CD4-positive, alpha-beta memory T cell (primary cell): Measurements from ENCODE around the gene SNORC. TPM values are rescaled to one million over a fixed set of nuclear protein-coding genes. Genes with fewer than 3 reads are reported as not detected.

Source experiments
- CTCF ChIA-PET: fragments of 350-600 bp; sonication (Branson Sonifier 250); formaldehyde crosslinking; loops from one replicate; lab custom pipeline; 2021; ENCODE audit warnings: inconsistent platforms; ENCODE audit not compliant: partially characterized antibody; lab: Charles Lee
- POLR2A ChIA-PET: fragments of 350-600 bp; sonication (Branson Sonifier 250); formaldehyde crosslinking; loops from one replicate; lab custom pipeline; 2021; ENCODE audit not compliant: partially characterized antibody; lab: Charles Lee
- DNase-seq, 5 donors: peaks; one replicate each; pipeline versions ENCODE4 v3.0.0 to v3.0.0-alpha.2; 2020 to 2022; ENCODE audit warnings: mixed read lengths in 1 of 5
- H3K27ac ChIP-seq: one replicate; pipeline ENCODE4 v1.7.0; 2013; ENCODE audit warnings: low read depth, low read length
- H3K27me3 ChIP-seq: 2 replicates; pipeline ENCODE4 v1.7.0; 2013; ENCODE audit warnings: mild to moderate bottlenecking, low read length, moderate library complexity; ENCODE audit not compliant: insufficient read depth
- H3K36me3 ChIP-seq: 2 replicates; pipeline ENCODE4 v1.7.0; 2013; ENCODE audit warnings: mild to moderate bottlenecking, low read length, moderate library complexity; ENCODE audit not compliant: insufficient read depth
- H3K4me1 ChIP-seq: 2 replicates; pipeline ENCODE4 v1.7.0; 2013; ENCODE audit warnings: mild to moderate bottlenecking, low read length, moderate library complexity; ENCODE audit not compliant: insufficient read depth
- H3K4me3 ChIP-seq, 2 donors: one replicate each; pipeline ENCODE4 v1.7.0; 2013; ENCODE audit warnings: low read length in 2 of 2, mild to moderate bottlenecking in 1 of 2
- H3K9me3 ChIP-seq, 2 donors: one replicate each; pipeline ENCODE4 v1.7.0; 2013; ENCODE audit warnings: low read length in 2 of 2, control low read depth in 1 of 2; ENCODE audit not compliant: control insufficient read depth in 1 of 2
- H3K27ac Mint-ChIP-seq, 7 donors: one replicate each; pipeline ENCODE4 v1.8.0; 2020 to 2021; ENCODE audit warnings: mixed read lengths in 7 of 7, mild to moderate bottlenecking in 6 of 7, inconsistent platforms in 3 of 7, moderate library complexity in 3 of 7
- H3K27me3 Mint-ChIP-seq, 2 donors: one replicate each; pipeline ENCODE4 v1.8.0; 2020 to 2021; ENCODE audit warnings: mixed read lengths in 2 of 2
- H3K36me3 Mint-ChIP-seq, 2 donors: one replicate each; pipeline ENCODE4 v1.8.0; 2020 to 2021; ENCODE audit warnings: mixed read lengths in 2 of 2, inconsistent platforms in 1 of 2, mild to moderate bottlenecking in 1 of 2
- H3K4me1 Mint-ChIP-seq, 4 donors: one replicate each; pipeline ENCODE4 v1.8.0; 2020 to 2021; ENCODE audit warnings: mixed read lengths in 4 of 4, mild to moderate bottlenecking in 1 of 4
- H3K4me3 Mint-ChIP-seq, 8 donors: one replicate each; pipeline ENCODE4 v1.8.0; 2020 to 2021; ENCODE audit warnings: mixed read lengths in 8 of 8, mild to moderate bottlenecking in 7 of 8, moderate library complexity in 6 of 8, inconsistent platforms in 3 of 8
- H3K9me3 Mint-ChIP-seq, 8 donors: one replicate each; pipeline ENCODE4 v1.8.0; 2020 to 2021; ENCODE audit warnings: mixed read lengths in 8 of 8, mild to moderate bottlenecking in 5 of 8, inconsistent platforms in 3 of 8, moderate library complexity in 1 of 8
- intact Hi-C: fragments of 100-400 bp; cut with micrococcal nuclease; formaldehyde crosslinking; loops from one replicate; pipeline ENCODE4 v1.15.1; 2023
- polyA plus RNA-seq, 2 donors: library from polyadenylated mRNA; unstranded; fragments of 300-500 nt; fragmentation: Illumina TruSeq; gene quantifications; one replicate each; pipeline ENCODE4 v1.2.3, GENCODE V29; 2021
- total RNA-seq, 2 experiments: library from RNA; stranded (reverse); gene quantifications; one replicate each; pipeline ENCODE4 v1.2.3, GENCODE V29; 2021

The SNORC gene
- total and polyA plus RNA-seq, 4 experiments from 2014 or later = 0.14 to 1.5 (median 1.4) TPM; not detected in 1

DNA sequence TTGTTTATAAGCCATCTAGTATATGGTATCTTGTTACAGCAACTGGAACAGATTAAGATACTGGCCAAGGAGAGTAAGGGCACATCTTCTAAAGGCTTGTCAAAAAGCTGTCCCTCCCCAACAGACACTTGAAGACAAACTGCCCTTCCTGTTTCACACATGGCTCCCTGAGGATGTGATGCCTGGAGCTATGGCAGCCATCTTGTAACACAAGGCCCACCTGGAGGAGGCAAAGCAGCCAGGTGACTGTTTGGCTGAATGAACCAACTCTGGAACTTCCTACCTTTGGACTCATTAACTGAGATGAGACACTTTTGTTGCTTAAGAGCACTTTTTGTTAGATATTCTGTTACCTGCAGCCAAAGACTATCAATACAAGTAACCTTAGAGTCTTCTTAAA is 54.4 kb downstream of the SNORC start:
- ChIA-PET POLR2A (no interaction called here), CTCF (no interaction called here)
- H3K9me3 ChIP-seq = no peaks in the 10 kb centered on the region
- H3K27me3 Mint-ChIP-seq = peaks cover 41 to 44% of the 10 kb centered on the region in 2 donors
- H3K4me1 ChIP-seq = peaks cover 5% of the 10 kb centered on the region
- H3K4me1 Mint-ChIP-seq = peaks cover 2 to 18% (median 10%) of the 10 kb centered on the region in 4 donors
- peaks cover 4% of the 10 kb centered on the region for H3K27me3 ChIP-seq
- H3K27ac ChIP-seq = no peak overlapping the region
- intact Hi-C loops = no loop called here
- no peak for DNase-seq
- H3K36me3 Mint-ChIP-seq = no peaks in the 10 kb centered on the region
- no peaks in the 10 kb centered on the region for H3K36me3 ChIP-seq
- no peak overlapping the region for H3K27ac Mint-ChIP-seq
- H3K4me3 ChIP-seq = no peak overlapping the region
- H3K9me3 Mint-ChIP-seq = peaks cover 0 to 2% (median 0%) of the 10 kb centered on the region in 8 donors
- H3K4me3 Mint-ChIP-seq = no peak overlapping the region

DNA sequence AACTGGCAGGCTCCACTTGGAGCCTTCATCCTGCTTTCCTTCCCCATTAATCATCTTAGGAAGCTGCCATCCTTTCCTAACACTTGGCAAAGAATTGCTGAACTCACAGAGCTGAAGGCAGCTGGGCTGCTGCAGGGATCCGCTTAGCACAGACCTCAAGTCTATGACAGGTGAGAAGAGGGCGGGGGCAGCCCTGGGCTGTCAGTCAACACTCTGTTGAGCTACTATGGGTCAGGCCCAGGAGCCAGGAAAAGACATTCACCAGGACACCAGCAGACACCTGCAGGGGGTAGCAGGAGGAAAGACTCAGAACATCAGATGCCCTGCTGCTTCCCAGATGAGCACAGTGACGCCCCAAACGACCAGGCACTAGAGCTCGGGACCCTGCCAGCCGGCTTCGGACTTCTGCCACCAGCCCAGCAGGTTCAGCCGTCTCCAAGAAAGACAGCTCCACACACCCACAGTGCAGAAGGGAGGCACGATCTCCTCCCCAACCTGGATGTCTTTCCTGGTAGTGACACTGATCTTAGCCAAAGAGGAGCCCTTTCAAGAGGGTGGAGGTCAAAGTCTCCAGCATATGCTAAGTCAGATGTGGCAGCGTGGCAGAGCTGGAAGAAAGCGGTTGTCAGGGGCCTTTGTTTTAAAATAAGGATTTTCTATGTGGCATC is 55.2 kb downstream of the SNORC start:
- Mint-ChIP-seq H3K9me3 (peaks cover 0 to 5% (median 0%) of the 10 kb centered on the region in 8 donors), H3K36me3 (no peaks in the 10 kb centered on the region), H3K4me1 (peaks cover 2 to 23% (median 13%) of the 10 kb centered on the region in 4 donors), H3K27me3 (peaks cover 42 to 49% of the 10 kb centered on the region in 2 donors), H3K4me3 (peak overlapping the region in 4 of 8 donors; percentile 6 to 30 (median 16)), H3K27ac (no peak overlapping the region)
- no peak for DNase-seq
- ChIA-PET CTCF (no interaction called here), POLR2A (no interaction called here)
- H3K36me3 ChIP-seq = no peaks in the 10 kb centered on the region
- H3K4me3 ChIP-seq = no peak overlapping the region
- intact Hi-C loops = no loop called here
- H3K9me3 ChIP-seq = no peaks in the 10 kb centered on the region
- H3K27me3 ChIP-seq = peaks cover 4% of the 10 kb centered on the region
- no peak overlapping the region for H3K27ac ChIP-seq
- peaks cover 5% of the 10 kb centered on the region for H3K4me1 ChIP-seq

DNA sequence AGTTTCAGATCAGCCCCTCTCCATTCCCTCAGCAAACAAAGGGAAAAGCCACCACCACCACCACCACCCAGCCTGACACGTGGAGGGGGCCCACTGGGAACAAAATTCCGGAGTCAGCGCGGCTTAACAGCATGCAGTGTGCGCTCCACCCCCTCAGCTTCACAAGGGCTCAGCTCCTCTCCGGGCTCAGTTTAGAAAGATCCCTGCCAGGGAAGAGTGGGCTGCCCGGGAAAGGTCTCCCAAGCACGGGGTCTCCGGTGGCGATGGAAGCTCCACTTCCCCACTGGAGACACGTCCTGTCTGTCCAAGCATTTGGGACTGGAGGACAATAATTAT is 55.7 kb downstream of the SNORC start:
- intact Hi-C loops = no loop called here
- peaks cover 2 to 23% (median 13%) of the 10 kb centered on the region in 4 donors for H3K4me1 Mint-ChIP-seq
- H3K4me3 Mint-ChIP-seq = no peak overlapping the region
- ChIA-PET CTCF (no interaction called here), POLR2A (no interaction called here)
- no peak overlapping the region for H3K27ac Mint-ChIP-seq
- no peak overlapping the region for H3K4me3 ChIP-seq
- peaks cover 5% of the 10 kb centered on the region for H3K4me1 ChIP-seq
- H3K9me3 Mint-ChIP-seq = peaks cover 0 to 5% (median 0%) of the 10 kb centered on the region in 8 donors
- H3K27ac ChIP-seq = no peak overlapping the region
- H3K27me3 Mint-ChIP-seq = peaks cover 39 to 47% of the 10 kb centered on the region in 2 donors
- no peak for DNase-seq
- no peaks in the 10 kb centered on the region for H3K36me3 Mint-ChIP-seq
- no peaks in the 10 kb centered on the region for H3K9me3 ChIP-seq
- no peaks in the 10 kb centered on the region for H3K36me3 ChIP-seq
- H3K27me3 ChIP-seq = peaks cover 2% of the 10 kb centered on the region

DNA sequence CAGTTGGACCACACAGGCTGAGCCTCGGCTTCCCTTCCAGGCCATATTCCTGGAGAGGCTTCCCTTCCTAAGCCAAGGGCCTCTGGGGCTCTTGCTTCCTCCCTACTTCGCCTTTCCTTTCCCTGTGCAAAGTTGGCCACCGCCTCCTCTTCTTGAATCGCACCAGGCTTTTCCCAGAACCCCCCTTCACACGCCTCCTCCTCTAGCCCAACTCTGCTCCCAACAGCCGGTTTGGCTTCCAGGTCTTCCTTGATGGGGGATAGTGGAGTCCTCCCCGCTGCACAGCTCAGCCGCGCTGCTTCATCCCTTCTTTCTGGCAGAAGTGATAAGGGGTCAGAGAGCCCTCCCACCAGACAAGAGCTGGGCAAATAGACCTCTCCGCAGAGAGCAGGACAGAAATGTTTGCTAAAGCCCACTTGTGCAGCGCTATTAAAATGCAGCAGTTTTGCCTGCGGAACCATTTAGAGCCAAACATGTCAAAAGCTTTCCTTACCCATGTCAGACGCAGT is 56.4 kb downstream of the SNORC start:
- H3K27me3 ChIP-seq = no peaks in the 10 kb centered on the region

DNA sequence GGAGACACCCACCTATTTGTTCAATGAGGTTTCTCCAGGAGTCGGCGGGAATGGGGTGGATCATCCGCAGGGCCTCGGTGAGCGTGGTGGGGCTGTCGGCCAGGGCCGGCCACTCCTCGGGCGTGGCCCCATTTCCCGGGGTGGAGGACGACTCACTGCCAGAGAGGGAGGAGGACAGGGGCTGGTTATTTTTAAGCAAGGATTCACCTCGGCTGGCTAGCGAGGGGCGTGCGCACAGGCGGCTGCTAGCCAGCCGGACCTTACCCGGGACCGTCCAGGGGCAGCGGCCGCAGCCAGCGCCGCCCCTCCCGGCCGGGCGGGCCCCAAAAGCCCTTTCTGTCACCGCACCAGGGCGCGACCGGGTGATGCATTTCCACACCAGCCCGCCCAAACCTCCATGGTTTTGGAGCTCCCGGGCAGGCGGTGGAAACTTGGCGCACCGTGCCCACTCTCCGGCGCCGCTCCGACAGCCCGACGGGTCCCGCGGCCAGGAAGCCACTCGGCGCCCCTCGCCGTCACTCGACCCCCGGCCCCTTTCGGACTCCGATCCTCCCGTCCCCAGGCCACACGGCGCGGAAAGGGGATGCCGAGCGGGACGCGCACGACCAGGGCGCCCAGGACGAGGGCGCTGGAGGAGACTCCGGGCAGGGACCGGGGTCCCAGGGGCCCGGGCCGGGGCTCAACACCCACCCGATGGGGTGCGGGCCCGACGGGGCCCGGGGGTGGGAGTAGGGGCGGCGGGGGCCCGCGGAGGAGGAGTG is 57.1 kb downstream of the SNORC start:
- peaks cover 42 to 50% of the 10 kb centered on the region in 2 donors for H3K27me3 Mint-ChIP-seq
- no peaks in the 10 kb centered on the region for H3K36me3 Mint-ChIP-seq
- H3K4me3 Mint-ChIP-seq = peak overlapping the region in 7 of 8 donors; percentile 19 to 79 (median 62)
- DNase-seq = no peak
- H3K27ac Mint-ChIP-seq = no peak overlapping the region
- no peaks in the 10 kb centered on the region for H3K27me3 ChIP-seq
- ChIA-PET POLR2A (no interaction called here), CTCF (no interaction called here)
- intact Hi-C loops = no loop called here
- H3K9me3 Mint-ChIP-seq = peaks cover 0 to 5% (median 0%) of the 10 kb centered on the region in 8 donors
- H3K36me3 ChIP-seq = no peaks in the 10 kb centered on the region
- H3K27ac ChIP-seq = no peak overlapping the region
- H3K4me1 Mint-ChIP-seq = peaks cover 2 to 23% (median 13%) of the 10 kb centered on the region in 4 donors
- no peak overlapping the region for H3K4me3 ChIP-seq
- H3K4me1 ChIP-seq = peaks cover 5% of the 10 kb centered on the region
- H3K9me3 ChIP-seq = no peaks in the 10 kb centered on the region

More for the DNA sequence above, 56.4 kb downstream of the SNORC start:
- H3K27ac ChIP-seq = no peak overlapping the region
- no peak for DNase-seq
- intact Hi-C loops = no loop called here
- peaks cover 2 to 23% (median 13%) of the 10 kb centered on the region in 4 donors for H3K4me1 Mint-ChIP-seq
- H3K9me3 Mint-ChIP-seq = peaks cover 0 to 5% (median 0%) of the 10 kb centered on the region in 8 donors
- H3K9me3 ChIP-seq = no peaks in the 10 kb centered on the region
- H3K4me3 ChIP-seq = no peak overlapping the region
- H3K4me1 ChIP-seq = peaks cover 5% of the 10 kb centered on the region
- no peaks in the 10 kb centered on the region for H3K36me3 ChIP-seq
- H3K27ac Mint-ChIP-seq = no peak overlapping the region
- H3K27me3 Mint-ChIP-seq = peaks cover 42 to 52% of the 10 kb centered on the region in 2 donors
- H3K4me3 Mint-ChIP-seq = peak overlapping the region in 7 of 8 donors; percentile 19 to 79 (median 62)
- ChIA-PET POLR2A (no interaction called here), CTCF (no interaction called here)
- no peaks in the 10 kb centered on the region for H3K36me3 Mint-ChIP-seq

DNA sequence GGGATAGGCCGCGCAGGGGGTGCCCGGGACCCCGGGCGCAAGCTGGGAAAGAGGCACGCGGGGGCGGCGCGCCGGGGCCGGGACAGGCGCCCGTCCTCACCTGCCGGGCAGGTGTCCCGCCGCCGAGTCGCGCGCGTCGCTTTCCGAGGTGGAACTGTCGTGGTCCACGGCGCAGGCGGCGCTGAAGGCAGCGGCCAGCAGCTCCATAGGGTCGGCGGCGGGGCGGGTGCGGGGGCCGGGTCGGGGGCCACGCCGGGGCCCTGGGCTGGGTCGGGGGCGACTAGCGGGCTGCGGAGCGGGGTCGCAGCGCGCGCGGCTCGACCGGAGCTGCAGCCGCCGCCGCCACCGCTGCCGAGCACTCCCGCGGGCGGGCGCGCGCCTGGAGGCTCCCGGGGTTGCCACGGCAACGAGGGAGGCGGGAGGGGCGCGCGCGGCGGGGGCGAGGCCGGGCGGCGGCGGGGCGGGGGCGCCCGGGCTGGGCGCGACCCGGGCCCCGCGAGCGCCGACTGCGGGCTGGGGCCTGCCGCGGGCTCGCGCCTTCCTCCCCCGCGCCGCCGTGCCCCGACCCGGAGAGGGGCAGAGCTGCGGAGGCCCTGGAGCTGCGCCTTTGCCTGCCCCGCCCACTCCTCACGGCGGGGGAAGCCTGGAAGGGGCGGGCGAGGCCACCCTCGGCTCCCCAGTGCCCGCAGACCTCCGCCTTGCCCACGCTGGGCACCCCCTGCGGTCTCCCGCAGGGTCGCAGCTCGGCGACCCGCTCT is 57.9 kb downstream of the SNORC start:
- Mint-ChIP-seq H3K27ac (no peak overlapping the region), H3K4me1 (peaks cover 2 to 23% (median 13%) of the 10 kb centered on the region in 4 donors), H3K27me3 (peaks cover 42 to 49% of the 10 kb centered on the region in 2 donors), H3K36me3 (no peaks in the 10 kb centered on the region), H3K9me3 (peaks cover 0 to 5% (median 0%) of the 10 kb centered on the region in 8 donors), H3K4me3 (peak overlapping the region in 1 of 8 donors; percentile 71)
- no peaks in the 10 kb centered on the region for H3K36me3 ChIP-seq
- ChIA-PET CTCF (no interaction called here), POLR2A (no interaction called here)
- peak in 2 of 5 donors; percentile 11 to 14 for DNase-seq
- peaks cover 5% of the 10 kb centered on the region for H3K4me1 ChIP-seq
- no peak overlapping the region for H3K27ac ChIP-seq
- H3K9me3 ChIP-seq = no peaks in the 10 kb centered on the region
- no peaks in the 10 kb centered on the region for H3K27me3 ChIP-seq
- intact Hi-C loops = no loop called here
- no peak overlapping the region for H3K4me3 ChIP-seq
